Measurements from ENCODE around the gene TEDC2. TPM values are rescaled to one million over a fixed set of nuclear protein-coding genes. Genes with fewer than 3 reads are reported as not detected.

Gene TEDC2
- total RNA-seq, 1 experiment from 2014 or later = 45.4 TPM

GRCh38 chr16:2475413-2476344, 15.8 kb downstream of the TEDC2 start:
- Histone ChIP-seq H3K79me1 (ENCODE audit: insufficient read depth, low read depth, low read length, poor library complexity, severe bottlenecking) (no peaks in the 10 kb centered on the region), H2AFZ (ENCODE audit: low read length) (no peak overlapping the region), H3K56ac (ENCODE audit: insufficient read length, low read depth, low read length) (no peak overlapping the region), H3K4me2 (ENCODE audit: insufficient read depth, insufficient read length, low read length) (peak overlapping the region; percentile 12), H3K14ac (ENCODE audit: insufficient read depth, low read length) (no peak overlapping the region), H2BK120ac (ENCODE audit: low read depth, low read length, poor library complexity, severe bottlenecking) (no peak overlapping the region), H2AK5ac (ENCODE audit: insufficient read length, low read length) (no peak overlapping the region), H3K4me1 (ENCODE audit: insufficient read depth, low read length) (no peaks in the 10 kb centered on the region), H3K23ac (ENCODE audit: insufficient read length, low read depth, low read length) (no peak overlapping the region), H4K5ac (ENCODE audit: insufficient read length, low read depth, low read length) (no peak overlapping the region), H3K27ac (ENCODE audit: insufficient read length, low read depth, low read length) (no peak overlapping the region), H4K20me1 (ENCODE audit: control insufficient read depth, insufficient read depth, insufficient read length) (no peaks in the 10 kb centered on the region), H3K4ac (ENCODE audit: low read depth, low read length) (no peak overlapping the region), H3T11ph (ENCODE audit: low read length) (no peak overlapping the region), H3K27me3 (ENCODE audit: insufficient read depth, low read length) (peaks cover 13% of the 10 kb centered on the region; the same call in 1 of the 2 replicates), H4K91ac (ENCODE audit: insufficient read length, low read depth, low read length) (no peak overlapping the region), H2BK20ac (ENCODE audit: low read depth, low read length, poor library complexity, severe bottlenecking) (no peak overlapping the region), H3K18ac (ENCODE audit: insufficient read length, low read depth, low read length) (no peak overlapping the region), H3K9ac (ENCODE audit: extremely low read depth, insufficient read length, low read length) (no peak overlapping the region), H3K9me3 (ENCODE audit: control insufficient read depth, low read depth, low read length) (no peaks in the 10 kb centered on the region), H4K8ac (replicated peaks; ENCODE audit: insufficient read length, low read depth, low read length) (no peak overlapping the region), H2BK15ac (ENCODE audit: low read depth, low read length) (no peak overlapping the region), H2BK12ac (ENCODE audit: insufficient read length, low read depth, low read length) (no peak overlapping the region), H2BK5ac (ENCODE audit: insufficient read length, low read length) (no peak overlapping the region), H3K79me2 (ENCODE audit: insufficient read depth, low read length) (no peaks in the 10 kb centered on the region), H3K23me2 (ENCODE audit: insufficient read length, low read depth, low read length, poor library complexity, severe bottlenecking) (peaks cover 10% of the 10 kb centered on the region)
- Mint-ChIP-seq H3K4me3 (peak overlapping the region; percentile 69 to 80), H3K27me3 (ENCODE audit: low read depth) (peaks cover 36% of the 10 kb centered on the region), H3K27ac (no peak overlapping the region), H3K9me3 (no peaks in the 10 kb centered on the region), H3K4me1 (peaks cover 10% of the 10 kb centered on the region in 2 experiments), H3K36me3 (ENCODE audit: insufficient read depth in 1 of 3, low read depth in 3 of 3) (no peaks in the 10 kb centered on the region; a peak in 1 of 7 replicates)
- TF ChIP-seq, protein P1, sequence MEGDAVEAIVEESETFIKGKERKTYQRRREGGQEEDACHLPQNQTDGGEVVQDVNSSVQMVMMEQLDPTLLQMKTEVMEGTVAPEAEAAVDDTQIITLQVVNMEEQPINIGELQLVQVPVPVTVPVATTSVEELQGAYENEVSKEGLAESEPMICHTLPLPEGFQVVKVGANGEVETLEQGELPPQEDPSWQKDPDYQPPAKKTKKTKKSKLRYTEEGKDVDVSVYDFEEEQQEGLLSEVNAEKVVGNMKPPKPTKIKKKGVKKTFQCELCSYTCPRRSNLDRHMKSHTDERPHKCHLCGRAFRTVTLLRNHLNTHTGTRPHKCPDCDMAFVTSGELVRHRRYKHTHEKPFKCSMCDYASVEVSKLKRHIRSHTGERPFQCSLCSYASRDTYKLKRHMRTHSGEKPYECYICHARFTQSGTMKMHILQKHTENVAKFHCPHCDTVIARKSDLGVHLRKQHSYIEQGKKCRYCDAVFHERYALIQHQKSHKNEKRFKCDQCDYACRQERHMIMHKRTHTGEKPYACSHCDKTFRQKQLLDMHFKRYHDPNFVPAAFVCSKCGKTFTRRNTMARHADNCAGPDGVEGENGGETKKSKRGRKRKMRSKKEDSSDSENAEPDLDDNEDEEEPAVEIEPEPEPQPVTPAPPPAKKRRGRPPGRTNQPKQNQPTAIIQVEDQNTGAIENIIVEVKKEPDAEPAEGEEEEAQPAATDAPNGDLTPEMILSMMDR (conservative IDR thresholded peaks at IDR 0.05) = no peak; the same call in 2 of the 3 replicates
- WGBS (ENCODE audit: extremely low coverage, insufficient read length, low lambda C conversion rate) = no CpG with 5 or more reads among the region's 55 CpGs
- peak; percentile 56 for DNase-seq

Data from H9 (cell line).